Stromal cell of bone marrow (primary cell): Measurements from ENCODE around the gene RABGGTA.
"Not testable (repeated sequence)": the region's sequence is repeated elsewhere in the genome, so short reads cannot be mapped to it uniquely, and the experiment has no call there.

Experiments
- DNase-seq: peaks from one replicate; pipeline ENCODE4 v3.0.0-alpha.2; 2012; ENCODE audit warnings: low read depth

RABGGTA gene

DNA sequence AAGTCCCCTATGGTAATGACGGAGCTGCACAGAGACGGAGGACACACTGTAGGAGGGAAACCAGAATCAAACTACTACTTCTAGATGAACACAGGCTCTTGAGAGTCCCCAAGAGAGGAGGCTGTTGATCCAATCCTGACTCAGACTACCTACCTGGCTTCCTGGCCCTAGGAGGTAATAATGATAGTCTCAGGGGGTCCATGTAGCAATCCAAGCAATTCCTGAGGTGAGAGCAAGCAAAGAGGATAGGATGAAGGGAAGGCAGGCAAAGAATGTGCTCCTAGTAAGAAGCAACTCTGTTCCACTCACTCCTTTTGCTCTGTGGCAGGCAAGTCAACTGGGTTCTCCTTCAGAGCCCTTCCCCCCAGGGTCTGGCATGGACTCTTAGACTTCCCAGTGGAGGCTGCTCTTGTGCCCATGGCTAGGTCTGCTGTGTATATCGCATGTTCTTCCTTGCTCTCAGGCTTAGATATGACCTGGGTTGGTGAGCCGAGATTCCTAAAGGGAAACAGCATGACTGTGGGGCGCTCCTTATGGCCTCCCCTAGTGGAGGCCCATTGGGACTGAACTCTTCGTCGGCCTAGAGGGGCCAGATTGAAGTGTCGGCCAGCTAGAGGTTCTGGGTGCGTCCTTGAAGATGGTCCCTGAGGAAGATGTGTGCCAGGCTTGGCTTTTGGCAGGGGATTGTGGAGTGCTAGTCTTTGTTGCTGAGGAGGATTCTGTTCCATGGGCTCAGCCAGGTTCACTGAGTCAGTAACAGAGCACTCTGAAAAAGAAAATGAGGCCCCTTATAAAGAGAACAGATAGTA is 31.1 kb downstream of the RABGGTA start:
- no peak for DNase-seq

DNA sequence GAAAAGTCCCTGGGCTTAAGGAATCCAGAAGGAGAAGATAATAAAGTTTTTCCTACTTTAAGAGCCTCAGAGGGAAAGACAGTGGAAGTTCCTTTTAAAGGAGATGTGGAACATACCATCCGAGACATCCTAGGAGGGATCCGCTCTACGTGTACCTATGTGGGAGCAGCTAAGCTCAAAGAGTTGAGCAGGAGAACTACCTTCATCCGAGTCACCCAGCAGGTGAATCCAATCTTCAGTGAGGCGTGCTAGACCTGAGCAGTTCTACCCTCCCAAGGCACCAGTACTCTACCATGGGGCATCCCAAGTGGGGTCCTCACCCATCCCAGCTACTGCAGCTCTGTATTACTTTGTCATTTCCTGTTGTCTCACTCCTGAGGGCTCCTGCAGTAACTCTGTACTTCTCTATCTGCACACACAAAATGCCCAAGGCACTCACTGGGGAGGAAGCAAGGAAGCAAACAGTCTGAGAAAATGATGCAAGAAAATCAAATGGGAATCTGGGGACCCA is 32.8 kb downstream of the RABGGTA start:
- no peak for DNase-seq

DNA sequence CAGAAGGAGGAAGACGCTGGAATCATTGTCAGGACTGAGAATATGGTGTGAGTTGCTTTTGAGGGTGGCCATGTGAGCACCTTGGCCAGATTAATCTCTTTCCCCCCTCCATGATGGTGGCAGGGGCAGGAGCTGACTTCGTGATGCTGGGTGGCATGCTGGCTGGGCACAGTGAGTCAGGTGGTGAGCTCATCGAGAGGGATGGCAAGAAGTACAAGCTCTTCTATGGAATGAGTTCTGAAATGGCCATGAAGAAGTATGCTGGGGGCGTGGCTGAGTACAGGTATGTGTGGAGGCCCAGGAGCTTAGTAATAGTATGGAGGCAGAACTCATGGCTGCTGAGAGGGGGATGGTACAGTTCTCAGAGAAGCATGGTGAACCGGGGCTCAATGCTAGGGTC is 33.3 kb downstream of the RABGGTA start:
- no peak for DNase-seq

DNA sequence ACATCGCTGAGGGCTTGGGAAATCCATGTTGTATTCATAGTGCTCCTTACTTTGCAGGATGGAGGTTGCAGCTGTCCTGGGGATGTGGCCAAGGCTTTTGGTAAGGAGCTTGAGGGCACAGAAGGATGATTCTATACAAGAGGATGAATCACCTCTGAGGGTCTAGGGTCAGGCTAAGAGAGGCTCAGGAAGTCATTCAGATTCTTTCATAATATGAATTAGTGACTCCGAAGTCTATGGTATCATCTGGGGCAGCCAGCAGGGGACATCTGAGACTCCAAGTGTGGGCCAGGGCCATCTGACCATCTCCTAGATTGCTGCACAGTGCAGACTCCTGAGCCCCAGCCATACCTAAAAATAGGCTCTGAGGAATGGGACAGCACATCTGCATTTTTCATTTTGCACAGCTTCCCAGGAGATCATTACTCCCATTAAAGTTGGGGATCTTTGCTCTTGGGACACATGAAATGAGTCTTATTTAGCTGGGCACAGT is 33.9 kb downstream of the RABGGTA start:
- DNase-seq, result no peak

DNA sequence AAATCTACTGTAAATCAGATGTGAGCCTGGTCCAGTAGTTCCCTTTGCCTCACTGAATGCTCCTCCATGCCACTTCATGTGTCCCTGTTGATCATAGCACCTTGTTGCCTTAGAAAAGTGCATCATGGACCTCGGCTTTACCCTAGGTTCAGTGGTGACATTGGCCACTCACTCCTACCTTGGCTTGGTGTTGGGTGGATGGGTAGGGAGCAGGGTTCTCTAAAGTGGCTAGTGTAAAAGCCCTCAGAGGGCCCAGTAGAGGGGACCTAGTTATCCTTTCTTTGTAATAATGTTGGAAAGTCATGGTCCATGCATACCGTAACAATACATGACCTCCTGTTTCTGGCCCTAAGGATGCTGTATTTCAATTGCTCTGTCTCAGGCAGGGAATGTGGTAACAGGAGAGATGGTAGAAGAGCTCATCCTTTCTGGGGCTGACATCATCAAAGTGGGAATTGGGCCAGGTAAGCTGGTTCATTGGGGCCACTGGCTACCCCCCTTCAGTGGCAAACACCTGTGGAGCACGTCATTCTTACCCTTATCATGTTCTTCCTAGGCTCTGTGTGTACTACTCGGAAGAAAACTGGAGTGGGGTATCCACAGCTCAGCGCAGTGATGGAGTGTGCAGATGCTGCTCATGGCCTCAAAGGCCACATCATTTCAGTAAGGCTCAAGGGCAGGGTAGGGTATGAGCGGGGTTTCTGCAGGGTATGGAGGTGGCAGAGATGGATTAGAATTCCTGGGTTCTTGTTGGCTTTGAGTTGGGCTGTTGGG is 34.5 kb downstream of the RABGGTA start:
- no peak for DNase-seq

DNA sequence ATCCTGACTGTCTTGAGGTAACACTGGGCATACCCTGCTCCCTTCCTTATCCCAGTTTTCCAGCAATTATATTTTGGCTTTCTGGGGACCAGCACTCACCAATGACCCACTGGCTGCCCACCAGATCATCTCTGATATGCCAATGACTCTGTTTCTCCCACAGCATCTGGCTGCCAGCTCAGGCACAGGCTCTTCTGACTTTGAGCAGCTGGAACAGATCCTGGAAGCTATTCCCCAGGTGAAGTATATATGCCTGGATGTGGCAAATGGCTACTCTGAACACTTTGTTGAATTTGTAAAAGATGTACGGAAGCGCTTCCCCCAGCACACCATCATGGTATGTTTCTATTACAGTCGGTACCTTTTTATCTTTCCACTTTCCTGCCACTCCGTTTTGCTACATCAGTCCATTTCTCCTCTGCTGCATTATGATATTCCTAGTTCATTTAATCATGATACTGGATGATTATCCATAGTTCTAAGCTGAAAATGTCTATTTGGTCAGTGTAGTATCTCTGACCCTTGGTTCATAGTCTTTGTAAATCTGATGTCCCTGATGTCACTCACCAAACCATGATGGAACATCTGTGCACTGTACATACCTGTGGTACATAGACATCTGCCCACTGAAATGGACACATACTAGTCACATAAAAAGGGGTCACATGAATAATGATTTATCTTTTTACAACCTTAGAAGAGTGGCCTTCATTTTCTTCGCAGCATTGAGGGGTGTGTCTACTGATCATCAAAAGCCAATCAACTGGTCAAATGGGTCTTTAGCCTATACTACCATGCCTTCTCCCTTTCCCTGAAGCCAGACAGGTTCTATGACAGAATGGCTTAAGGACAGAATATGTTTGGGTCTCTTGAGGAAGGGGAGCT is 35.4 kb downstream of the RABGGTA start:
- DNase-seq, result no peak

DNA sequence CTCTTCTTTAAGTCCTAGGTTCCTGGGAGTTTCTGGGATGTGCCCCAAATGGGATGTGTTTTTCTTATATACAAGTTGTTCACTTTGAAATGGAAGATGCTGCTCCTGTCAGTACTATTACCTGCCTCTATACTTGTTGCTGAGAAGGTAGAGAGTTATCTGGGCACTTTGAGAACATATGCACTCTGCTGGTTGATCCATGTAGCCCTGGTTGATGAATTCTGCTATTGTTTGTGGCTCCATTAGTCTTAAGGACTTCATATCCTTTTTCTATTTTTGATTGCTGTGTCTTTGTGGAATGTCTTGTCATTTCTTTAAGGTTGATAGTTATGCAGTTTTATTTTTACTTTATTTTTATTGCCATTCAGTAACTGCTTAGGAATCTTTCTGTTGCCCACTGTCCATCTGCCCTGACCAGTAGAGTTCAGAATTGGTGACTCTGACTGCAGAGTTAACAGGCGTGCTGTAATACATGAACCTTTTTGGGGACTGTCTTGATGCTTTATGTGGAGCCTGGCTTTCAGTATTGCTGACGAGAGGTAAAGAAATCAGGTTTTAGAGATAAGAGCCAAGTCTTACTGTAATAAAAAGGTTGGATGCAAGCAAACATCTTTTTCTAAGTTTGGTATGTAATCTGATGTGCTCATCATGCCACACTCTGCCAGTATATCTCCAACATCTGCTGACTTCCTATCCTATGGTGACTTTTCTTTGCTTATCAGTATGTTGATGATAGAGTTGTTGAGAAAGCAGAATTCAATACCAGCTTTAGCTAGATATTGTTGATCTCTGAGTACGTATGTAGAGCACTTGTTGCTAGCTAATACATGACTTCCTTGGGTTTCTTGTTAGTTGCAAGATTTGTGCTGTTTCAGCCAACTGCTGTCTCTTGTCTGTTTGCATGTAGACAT is 37.0 kb downstream of the RABGGTA start:
- no peak for DNase-seq

DNA sequence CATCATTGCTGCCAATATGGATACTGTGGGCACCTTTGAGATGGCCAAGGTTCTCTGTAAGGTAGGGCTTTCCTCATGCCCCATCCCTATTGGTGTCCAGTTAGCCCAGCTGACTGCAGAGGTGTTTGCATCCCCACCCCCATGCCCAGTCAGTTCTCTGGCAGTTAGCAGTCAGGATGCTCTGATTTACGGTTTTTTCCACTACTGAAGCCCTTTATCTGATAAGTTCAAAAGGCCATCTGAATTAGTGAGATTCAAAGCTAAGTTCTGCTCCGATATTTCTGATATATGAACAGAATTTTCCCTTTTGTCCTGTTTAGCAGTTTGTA is 37.9 kb downstream of the RABGGTA start:
- no peak for DNase-seq

DNA sequence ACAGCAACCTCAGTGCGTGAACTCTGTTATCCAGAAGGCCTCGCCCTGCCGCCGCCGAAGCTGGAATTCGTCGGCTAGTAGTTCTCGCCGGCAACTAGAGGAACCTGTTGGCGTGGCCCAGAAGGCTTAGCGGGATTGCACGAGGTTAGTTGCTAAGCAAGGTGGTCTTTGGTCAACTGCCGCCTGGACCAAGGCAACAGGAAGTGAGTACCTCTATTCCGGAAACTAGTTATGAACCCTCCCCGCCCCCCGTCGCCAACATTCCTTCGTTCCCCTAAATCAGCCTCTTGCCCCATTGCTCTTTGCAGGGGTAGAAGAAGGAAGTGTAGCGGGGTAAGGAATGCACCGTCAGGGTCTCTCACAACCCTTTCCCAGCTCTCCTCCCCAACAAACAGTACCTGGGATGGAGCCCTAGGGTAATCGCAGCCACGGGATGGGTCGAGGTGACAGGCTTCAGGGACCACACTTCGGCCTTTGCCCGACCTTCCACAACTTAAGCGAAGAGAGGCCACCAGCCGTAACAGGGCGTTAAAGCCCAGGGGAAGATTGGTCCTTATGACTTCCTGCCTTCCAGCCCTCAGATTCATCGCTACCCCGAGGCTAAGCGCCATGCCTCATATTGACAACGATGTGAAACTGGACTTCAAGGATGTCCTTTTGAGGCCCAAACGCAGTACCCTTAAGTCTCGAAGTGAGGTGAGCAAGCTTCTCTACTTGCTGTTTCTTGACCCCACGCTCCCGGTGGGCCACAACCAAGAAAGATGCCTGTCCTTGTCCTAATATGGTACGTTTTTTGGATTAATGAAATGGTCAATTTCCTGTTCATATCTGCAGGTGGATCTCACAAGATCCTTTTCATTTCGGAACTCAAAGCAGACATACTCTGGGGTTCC is 38.5 kb downstream of the RABGGTA start, which contains the start of gene GMPR2:
TSS of gene GMPR2 (plus strand) at position 285 of the 893 bp plus-strand sequence. CDS start at position 610, 325 bp downstream.
- DNase-seq, result no peak

DNA sequence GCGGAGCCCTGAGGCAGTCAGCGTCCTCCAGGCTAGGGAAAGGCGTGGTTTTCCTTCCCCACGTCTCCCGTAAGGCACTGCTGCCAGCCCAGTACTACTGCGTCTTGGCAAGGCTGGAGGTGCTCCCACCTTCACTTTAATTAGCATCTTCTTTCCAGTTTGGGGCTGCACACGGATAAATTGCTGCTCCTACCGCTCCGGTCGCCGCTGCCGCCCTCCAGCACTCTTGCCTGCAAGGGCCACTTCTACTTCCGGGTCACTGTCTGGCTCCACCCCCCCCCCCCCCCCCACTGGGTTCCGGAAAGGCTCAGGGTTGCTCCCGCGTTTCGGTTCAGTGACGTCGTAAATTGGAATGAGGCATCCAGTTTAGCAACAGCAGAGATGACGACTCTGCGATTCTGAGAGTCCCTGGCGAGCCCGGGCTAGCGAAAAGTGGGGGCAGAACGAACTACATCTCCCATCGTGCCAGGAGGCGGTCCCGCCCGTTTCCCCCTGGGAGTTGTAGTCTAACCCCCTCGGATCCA is 39.2 kb downstream of the RABGGTA start, which contains the start of gene NEDD8:
TSS of gene NEDD8 (minus strand) at position 247 of the 524 bp plus-strand sequence. CDS start at position 147, 100 bp downstream.
- peak; percentile 99 for DNase-seq

DNA sequence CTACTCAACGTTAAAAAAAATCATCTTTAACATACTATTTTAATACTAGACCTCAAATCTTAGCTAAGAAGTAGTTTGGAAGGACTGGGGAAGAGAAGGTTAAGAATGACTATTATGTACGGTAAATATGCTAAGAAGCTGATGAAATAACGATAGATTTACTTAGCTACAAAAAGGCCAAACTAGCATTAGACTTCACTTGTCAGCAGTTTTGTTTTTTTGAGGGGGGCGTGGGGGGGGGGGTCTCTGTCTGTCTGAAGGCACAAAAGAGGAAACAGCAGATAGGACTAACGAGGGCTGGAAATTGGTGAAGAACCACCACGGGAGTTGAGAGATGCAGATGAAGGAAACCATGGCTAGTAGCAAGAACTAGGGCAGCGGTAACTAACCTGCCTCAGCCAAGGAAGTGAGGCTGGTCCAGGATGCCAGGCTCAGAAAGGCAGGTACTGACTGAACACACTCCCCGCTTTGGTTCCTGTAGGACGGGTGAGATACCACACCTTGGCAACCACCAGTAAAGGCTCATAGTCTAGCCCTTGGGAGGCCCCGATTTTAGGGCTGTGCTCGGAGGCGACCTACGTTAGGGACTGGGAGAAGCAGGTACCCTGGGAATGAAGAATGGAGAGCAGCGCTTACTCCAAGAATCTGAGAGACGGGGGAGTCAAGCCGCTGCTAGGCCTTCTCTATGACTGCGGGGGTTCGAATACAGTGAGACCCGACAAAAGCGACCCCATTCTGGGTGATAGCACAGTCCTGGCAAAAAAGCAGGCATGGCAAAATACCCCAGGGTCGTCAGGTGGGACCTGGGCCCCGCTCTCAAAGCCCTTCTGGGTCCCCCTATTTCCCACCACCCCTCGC is 39.9 kb downstream of the RABGGTA start:
- no peak for DNase-seq

DNA sequence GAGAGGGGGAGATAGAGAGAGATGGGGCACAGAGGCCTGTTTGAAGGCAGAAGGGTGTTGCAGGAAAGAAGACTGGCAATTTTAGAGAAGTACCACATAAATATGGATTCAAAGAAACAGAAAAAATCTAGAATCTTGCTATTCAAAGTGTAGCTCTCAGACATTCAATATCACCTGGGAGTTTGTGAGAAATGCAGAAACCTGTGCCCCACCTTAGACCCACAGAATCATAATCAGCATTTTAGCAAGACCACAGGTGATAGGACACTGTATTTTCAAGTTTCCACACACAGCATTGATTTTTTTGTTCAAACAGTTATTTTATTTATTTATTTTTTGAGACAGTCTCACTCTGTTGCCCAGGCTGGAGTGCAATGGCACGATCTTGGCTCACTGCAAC is 42.5 kb downstream of the RABGGTA start:
- no peak for DNase-seq

DNA sequence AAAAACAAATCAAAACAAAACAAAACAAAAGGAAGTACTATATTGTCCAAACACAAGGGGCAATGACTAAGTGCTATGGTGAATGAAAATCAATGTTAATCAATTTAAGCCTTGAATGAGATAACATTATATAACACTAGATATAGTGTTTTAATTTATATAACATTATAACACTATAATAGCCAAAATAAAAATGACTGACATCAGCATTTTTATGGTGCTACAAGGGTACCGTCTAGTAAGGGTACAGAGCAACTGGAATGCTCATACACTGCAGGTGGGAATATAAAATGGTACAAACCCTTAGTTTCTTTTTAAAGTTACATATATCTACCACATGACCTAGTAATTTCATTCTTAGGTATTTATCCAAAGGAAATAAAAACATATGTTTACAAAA is 44.9 kb downstream of the RABGGTA start:
- no peak for DNase-seq

DNA sequence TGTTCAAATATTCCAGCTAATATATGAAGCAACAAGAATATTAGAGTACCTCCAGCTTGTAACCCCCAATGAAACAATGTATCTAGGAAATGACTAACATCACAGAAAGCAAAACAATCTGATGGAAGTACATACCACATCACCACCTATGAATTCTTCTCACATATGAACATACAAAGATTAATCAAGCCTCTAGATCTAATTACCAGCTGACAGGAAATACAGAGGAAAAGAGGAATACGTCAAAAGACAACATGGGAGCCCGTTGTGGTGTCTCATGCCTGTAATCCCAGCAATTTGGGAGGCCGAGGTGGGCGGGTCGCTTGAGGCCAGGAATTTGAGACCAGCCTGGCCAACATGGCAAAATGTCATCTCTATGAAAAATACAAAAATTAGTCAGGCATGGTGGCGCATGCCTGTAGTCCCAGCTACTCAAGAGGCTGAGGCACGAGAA is 46.8 kb downstream of the RABGGTA start:
- no peak for DNase-seq

DNA sequence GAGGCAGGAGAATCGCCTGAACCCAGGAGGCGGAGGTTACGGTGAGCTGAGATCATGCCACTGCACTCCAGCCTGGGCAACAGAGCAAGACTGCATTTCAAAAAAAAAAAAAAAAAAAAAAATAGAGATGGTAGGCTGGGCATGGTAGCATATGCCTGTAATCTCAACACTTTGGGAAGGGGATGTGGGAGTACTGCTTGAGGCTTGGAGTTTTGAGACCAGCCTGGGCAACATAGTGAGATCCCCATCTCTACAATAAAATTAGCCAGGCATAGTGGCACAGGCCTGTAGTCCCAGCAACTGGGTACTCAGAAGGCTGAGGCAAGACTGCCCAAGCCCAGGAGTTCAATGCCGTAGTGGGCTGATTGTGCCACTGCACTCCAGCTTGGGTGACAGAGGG is 48.4 kb downstream of the RABGGTA start:
- DNase-seq, result not testable (repeated sequence)

DNA sequence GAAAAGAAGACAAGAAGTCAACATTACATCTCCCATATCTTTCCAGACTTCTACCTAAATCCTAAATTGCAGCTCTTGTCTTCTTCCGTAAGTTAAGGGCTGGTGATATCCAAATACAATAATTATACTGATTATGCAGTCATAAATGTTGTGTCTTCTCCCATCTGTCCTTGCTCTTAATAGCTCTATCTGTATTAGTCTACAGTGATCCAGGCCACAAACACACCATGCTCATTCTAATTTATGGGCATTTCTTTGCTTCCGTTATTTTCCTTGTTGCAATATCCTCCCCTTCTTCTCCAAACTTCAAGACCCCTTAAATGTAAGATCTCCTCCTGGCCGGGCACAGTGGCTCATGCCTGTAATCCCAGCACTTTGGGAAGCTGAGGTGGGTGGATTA is 51.9 kb downstream of the RABGGTA start:
- no peak for DNase-seq

DNA sequence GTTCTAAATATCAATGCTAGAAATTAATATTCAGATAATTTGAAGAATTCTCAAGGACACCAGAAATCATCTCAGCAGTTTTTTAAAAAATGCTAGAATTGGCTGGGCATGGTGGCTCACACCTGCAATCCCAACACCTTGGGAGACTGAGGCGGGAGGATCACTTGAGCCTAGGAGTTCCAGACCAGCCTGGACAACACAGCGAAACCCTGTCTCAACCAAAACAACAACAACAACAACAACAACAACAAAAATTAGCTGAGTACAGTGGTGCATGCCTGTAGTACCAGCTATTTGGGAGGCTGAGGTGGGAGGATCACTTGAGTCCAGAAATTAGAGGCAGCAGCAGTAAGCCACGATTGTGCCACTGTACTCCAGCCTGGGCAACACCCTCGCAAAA is 52.3 kb downstream of the RABGGTA start:
- DNase-seq, result no peak

DNA sequence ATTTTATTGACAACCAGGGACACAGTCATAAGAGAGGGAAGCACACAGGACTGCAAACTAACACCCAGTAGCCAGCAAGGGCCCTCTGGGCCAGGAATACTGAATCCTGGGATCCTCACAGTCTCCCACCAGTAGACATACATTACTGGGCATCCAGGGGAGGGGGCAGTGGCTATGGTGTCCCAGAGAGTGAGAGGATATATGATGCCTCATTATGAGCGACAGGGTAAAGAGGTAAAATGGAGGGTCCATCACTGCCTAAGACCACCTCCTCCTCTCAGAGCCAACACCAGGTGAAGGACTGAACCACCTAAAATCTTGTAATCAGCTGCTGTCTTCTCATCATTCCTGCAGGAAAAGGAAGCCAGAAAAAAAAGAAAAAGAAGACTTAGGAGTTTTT is 54.5 kb downstream of the RABGGTA start:
- not testable (repeated sequence) for DNase-seq

DNA sequence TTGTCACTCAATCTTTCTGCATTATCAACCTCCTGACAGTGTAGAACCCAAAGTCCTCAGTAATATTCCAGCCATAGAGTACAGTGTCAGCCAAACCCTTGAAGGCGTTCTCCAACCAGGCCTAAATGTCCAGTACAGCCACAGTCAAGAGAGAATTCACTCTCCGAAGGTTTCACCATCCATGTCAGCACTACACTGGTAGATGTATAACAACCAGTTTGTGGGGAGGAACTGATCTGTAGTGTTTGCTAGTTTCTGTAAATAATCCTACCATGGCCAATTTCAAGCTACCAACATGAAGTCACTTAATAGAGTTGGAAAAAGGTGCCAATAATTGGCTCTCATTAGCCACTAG is 55.1 kb downstream of the RABGGTA start:
- no peak for DNase-seq
